Fibroblast of pulmonary artery (primary cell): ENCODE results near the gene CIRBP.

Experiments
- DNase-seq: peaks from one replicate; pipeline ENCODE4 v3.0.0-alpha.2; 2010; ENCODE audit warnings: low read depth
- H3K4me3 ChIP-seq: replicated peaks from 2 replicates; pipeline ENCODE4 v1.5.1; 2011; ENCODE audit warnings: low read depth, mild to moderate bottlenecking, control low read depth, low read length, moderate library complexity
- CTCF ChIP-seq: IDR thresholded peaks from 2 replicates; pipeline ENCODE4 v1.5.1; 2011; ENCODE audit warnings: mild to moderate bottlenecking, control low read depth, low read length, inconsistent platforms; ENCODE audit errors: missing control alignments

The CIRBP gene

GRCh38 chr19:1259876-1260748 lies 9.0 kb upstream of the CIRBP start:
- DNase-seq, result no peak
- TF ChIP-seq CTCF, result no peak
- peak overlapping the region; percentile 14 for H3K4me3 ChIP-seq

- H3K4me3 ChIP-seq, result peak overlapping the region; percentile 60
- DNase-seq, result peak; percentile 97
- no peak for TF ChIP-seq CTCF
Measured at GRCh38 chr19:1260749-1261537, 8.2 kb upstream of the CIRBP start.

GRCh38 chr19:1261538-1261797 lies 7.7 kb upstream of the CIRBP start:
- TF ChIP-seq CTCF, result peak; percentile 4
- no peak for DNase-seq

GRCh38 chr19:1261798-1262622 lies 7.1 kb upstream of the CIRBP start:
- DNase-seq, result no peak
- no peak for TF ChIP-seq CTCF
- H3K4me3 ChIP-seq, result peak overlapping the region; percentile 7

More at GRCh38 chr19:1261538-1261797, 7.7 kb upstream of the CIRBP start:
- H3K4me3 ChIP-seq, result peak overlapping the region; percentile 60

- DNase-seq, result no peak
- H3K4me3 ChIP-seq, result no peak overlapping the region
- no peak for TF ChIP-seq CTCF
Measured at GRCh38 chr19:1262623-1263123, 6.5 kb upstream of the CIRBP start.

- DNase-seq, result no peak
- H3K4me3 ChIP-seq, result no peak overlapping the region
- TF ChIP-seq CTCF, result no peak
Measured at GRCh38 chr19:1263188-1263587, 5.9 kb upstream of the CIRBP start.
